K562 (cell line): ENCODE data around the gene STX1A. TPM values are rescaled to one million over a fixed set of nuclear protein-coding genes. Genes with fewer than 3 reads are reported as not detected.

Experiments used
- FOXP4 ChIP-seq: sonication (generic); formaldehyde crosslinking; IDR thresholded peaks from 2 replicates; pipeline ENCODE4 v1.8.0; 2022; ENCODE audit warnings: mild to moderate bottlenecking, missing genetic modification reagents, borderline replicate concordance
- HDAC8 ChIP-seq: fragments of 450-650 bp; IDR thresholded peaks from 2 replicates; pipeline ENCODE4 v1.6.1; 2016; ENCODE audit warnings: mild to moderate bottlenecking, missing genetic modification characterization, moderate library complexity, missing compliant biosample characterization
- HMGXB4 ChIP-seq: sonication (generic); formaldehyde crosslinking; IDR thresholded peaks from 2 replicates; pipeline ENCODE4 v1.8.1; 2023; ENCODE audit warnings: mild to moderate bottlenecking, missing genetic modification reagents
- TEAD2 ChIP-seq: fragments of 450-650 bp; IDR thresholded peaks from 2 replicates; pipeline ENCODE4 v1.6.1; 2016; ENCODE audit warnings: missing genetic modification characterization, control low read depth, missing compliant biosample characterization
- ZNF740 ChIP-seq, 3 experiments: fragments of 200-800 bp in 1 of 3; sonication (Bioruptor generic) in 1 of 3; sonication (generic) in 1 of 3; formaldehyde crosslinking in 1 of 3; IDR thresholded peaks; 2 replicates each; pipeline versions ENCODE4 v1.6.1 to v1.8.0; 2016 to 2022; ENCODE audit warnings: mild to moderate bottlenecking in 2 of 3, missing compliant biosample characterization in 2 of 3, missing genetic modification characterization in 2 of 3, missing genetic modification reagents in 1 of 3
- ZNF764 ChIP-seq: fragments of 250-450 bp; sonication (Bioruptor Pico); IDR thresholded peaks from 2 replicates; pipeline ENCODE4 v1.4.0; 2020; ENCODE audit warnings: low read depth, mild to moderate bottlenecking, moderate library complexity
- polyA plus RNA-seq, 8 experiments: library from polyadenylated mRNA; depleted of rRNA in 4 of 8; stranded (reverse) in 5 of 8; unstranded in 3 of 8; fragments of >200 nt; fragmentation: Nextera tagmentation in 2 of 8; fragmentation: Illumina TruSeq in 1 of 8; extraction: Ambion mirVana in 2 of 8; extraction: Trizol in 1 of 8; gene quantifications; 2 replicates each; pipeline versions ENCODE4 v1.2.1 to v1.2.3, GENCODE V29; 2011 to 2014; ENCODE audit warnings: inconsistent platforms in 1 of 8, missing spikeins in 1 of 8
- total RNA-seq, 7 experiments: library from RNA; depleted of rRNA in 6 of 7; stranded (reverse); fragments of >200 nt in 6 of 7; fragmentation: Illumina TruSeq in 2 of 7; extraction: Trizol in 2 of 7; gene quantifications; 2 replicates each; pipeline versions ENCODE4 v1.2.1 to v1.2.3, GENCODE V29; 2011 to 2021; ENCODE audit warnings: low replicate concordance in 1 of 7

Gene STX1A
- total and polyA plus RNA-seq, 9 of the 15 experiments (the other 6 are each of a cell fraction or from before 2014, with no cell fraction given), result 0.04 to 15.1 (median 6.3) TPM

- TF ChIP-seq ZNF740 (CRISPR knock-in tag; IDR thresholded peaks at IDR 0.05) (0 out of 2 replicates have a peak, but pooled peaks have one; percentile 54), ZNF740 (tag; IDR thresholded peaks at IDR 0.05) (no peak), HMGXB4 (CRISPR knock-in tag) (peak; percentile 63; the same call in 1 of the 2 replicates), HDAC8 (tag) (0 out of 2 replicates have a peak, but pooled peaks have one; percentile 46), ZNF764 (CRISPR knock-in tag) (0 out of 2 replicates have a peak, but pooled peaks have one; percentile 56), TEAD2 (no peak), FOXP4 (CRISPR knock-in tag) (0 out of 2 replicates have a peak, but pooled peaks have one; percentile 26)
- TF ChIP-seq, all 486 proteins: peak for 184
These were observed 19.3 kb upstream of the STX1A start, which contains the start of gene ABHD11 (continued) for GRCh38 chr7:73738612-73739386.
